SK-N-MC (cell line): ENCODE data around the gene PNMA8A.

Experiments used
- EZH2 ChIP-seq: fragments of 200-600 bp; sonication (generic); IDR thresholded peaks from one replicate; pipeline ENCODE4 v1.6.1; 2017; ENCODE audit warnings: antibody characterized with exemption
- FOXP2 ChIP-seq: optimal IDR thresholded peaks from 2 replicates; pipeline ENCODE3; 2011; ENCODE audit warnings: mild to moderate bottlenecking, moderate library complexity; ENCODE audit not compliant: insufficient read depth; ENCODE audit errors: extremely low read length, control extremely low read depth
- POLR2AphosphoS5 ChIP-seq: IDR thresholded peaks from 2 replicates; pipeline ENCODE4 v1.6.1; 2012; ENCODE audit warnings: mild to moderate bottlenecking, low read depth, low read length, borderline replicate concordance

DNA sequence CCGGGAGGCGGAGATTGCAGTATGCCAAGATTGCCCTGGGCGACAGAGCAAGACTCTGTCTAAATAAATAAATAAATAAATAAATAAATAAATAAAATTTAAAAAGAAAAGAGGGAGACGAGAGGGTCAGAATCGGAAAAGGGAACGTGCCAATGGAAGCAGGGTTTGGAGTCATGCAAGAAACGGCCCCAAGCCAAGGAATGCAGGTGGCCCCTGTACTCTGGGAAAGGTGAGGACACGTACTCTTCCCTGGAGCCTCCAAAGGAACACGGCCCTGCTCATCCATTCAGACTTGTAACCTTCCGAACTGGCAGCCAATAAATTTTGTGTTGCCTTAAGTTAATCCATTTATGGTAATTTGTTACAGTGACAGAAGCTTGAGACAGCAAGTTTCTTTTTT is 22.8 kb downstream of the PNMA8A start:
- TF ChIP-seq POLR2AphosphoS5 (no peak), EZH2 (no peak), FOXP2 (no peak)
